Measurements from ENCODE around the gene CXCL14. TPM values are rescaled to one million over a fixed set of nuclear protein-coding genes. Genes with fewer than 3 reads are reported as not detected.

Gene CXCL14
- total RNA-seq, 2 donors from 2014 or later: 17.9 to 49.4 TPM

DNA sequence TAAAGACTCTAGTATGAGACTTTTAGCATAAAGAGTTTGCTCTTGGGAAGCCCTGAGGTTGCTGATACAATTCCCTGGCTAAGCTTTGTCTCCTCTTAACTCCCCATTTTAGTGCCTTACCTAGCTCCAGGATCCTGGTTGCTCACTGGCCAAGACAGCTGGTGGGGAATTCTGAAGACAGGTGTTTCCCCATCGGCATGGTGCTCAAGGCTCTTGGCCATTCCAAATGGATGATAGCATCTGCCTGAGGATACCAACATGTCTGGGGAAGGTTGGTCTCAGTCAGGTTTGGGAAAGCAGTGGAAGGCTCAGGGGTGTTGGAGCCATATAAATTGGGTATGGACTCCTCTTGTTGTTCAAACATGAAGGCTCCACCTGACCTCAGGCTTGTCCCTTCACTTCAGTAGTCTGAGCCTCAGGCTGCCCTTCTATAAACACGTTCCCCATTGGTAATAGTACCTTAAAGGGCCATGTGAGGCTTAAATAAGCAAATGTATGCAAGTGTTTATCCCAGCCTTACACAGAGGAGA is 44.5 kb upstream of the CXCL14 start:
- DNase-seq (no peak), ATAC-seq (no peak)
- intact Hi-C loops (cut with DNase I): no loop called here
- TF ChIP-seq, protein P1, sequence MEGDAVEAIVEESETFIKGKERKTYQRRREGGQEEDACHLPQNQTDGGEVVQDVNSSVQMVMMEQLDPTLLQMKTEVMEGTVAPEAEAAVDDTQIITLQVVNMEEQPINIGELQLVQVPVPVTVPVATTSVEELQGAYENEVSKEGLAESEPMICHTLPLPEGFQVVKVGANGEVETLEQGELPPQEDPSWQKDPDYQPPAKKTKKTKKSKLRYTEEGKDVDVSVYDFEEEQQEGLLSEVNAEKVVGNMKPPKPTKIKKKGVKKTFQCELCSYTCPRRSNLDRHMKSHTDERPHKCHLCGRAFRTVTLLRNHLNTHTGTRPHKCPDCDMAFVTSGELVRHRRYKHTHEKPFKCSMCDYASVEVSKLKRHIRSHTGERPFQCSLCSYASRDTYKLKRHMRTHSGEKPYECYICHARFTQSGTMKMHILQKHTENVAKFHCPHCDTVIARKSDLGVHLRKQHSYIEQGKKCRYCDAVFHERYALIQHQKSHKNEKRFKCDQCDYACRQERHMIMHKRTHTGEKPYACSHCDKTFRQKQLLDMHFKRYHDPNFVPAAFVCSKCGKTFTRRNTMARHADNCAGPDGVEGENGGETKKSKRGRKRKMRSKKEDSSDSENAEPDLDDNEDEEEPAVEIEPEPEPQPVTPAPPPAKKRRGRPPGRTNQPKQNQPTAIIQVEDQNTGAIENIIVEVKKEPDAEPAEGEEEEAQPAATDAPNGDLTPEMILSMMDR (IDR thresholded peaks at IDR 0.05): no peak
- no peak for TF ChIP-seq POLR2A (IDR thresholded peaks at IDR 0.05)
- H3K9me3 ChIP-seq: peaks cover 0 to 9% (median 0%) of the 10 kb centered on the region in 3 donors
- no peak overlapping the region for H3K27ac ChIP-seq
- H3K4me1 ChIP-seq: no peaks in the 10 kb centered on the region
- no peaks in the 10 kb centered on the region for H3K36me3 ChIP-seq (replicated peaks in 1 of 2; ENCODE audit: insufficient read depth in 1 of 2, low read depth in 2 of 2)
- WGBS, 2 donors: 46 to 52% methylated on average over 2 of the region's 2 CpGs
- no peaks in the 10 kb centered on the region for H3K27me3 ChIP-seq
- no peak overlapping the region for H3K4me3 ChIP-seq

DNA sequence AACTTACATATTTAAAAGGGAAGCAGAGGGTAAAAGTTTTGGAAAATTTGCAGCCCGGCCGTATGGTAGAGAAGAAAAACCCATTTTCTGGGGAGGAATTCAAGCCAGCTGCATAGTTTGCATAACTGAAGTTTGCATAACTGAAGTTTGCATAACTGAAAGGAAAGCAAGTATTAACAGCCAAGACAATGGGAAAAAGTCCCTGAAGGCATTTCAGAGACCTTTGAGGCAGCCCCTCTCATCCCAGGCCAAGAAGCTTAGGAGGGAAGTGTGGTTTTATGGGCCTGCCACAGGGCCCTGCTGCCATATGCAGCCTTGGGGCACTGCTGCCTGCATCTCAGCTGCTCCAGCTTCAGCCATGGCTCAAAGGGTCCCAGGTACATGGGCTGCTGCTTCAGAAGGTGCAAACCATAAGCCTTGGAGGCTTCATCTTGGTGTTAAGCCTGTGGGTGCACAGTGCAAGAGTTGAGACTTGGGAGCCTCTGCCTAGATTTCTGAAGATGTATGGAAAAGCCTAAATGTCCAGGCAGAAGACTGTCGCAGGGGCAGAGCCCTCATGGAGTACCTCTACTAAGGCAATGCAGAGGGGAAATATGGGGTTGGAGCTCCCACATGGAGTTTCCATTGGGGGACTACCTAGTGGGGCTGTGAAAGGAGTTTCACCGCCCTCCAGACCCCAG is 36.9 kb upstream of the CXCL14 start:
- whole genome bisulfite sequencing, 2 donors: 73 to 74% methylated on average over 4 of the region's 4 CpGs
- no peak for ATAC-seq
- no peak overlapping the region for H3K27ac ChIP-seq
- TF ChIP-seq, protein P1 (IDR thresholded peaks at IDR 0.05): no peak
- no peak for TF ChIP-seq POLR2A (IDR thresholded peaks at IDR 0.05)
- no peak for DNase-seq
- H3K27me3 ChIP-seq: no peaks in the 10 kb centered on the region
- intact Hi-C loops (cut with DNase I): no loop called here
- no peak overlapping the region for H3K4me3 ChIP-seq
- no peaks in the 10 kb centered on the region for H3K4me1 ChIP-seq
- H3K9me3 ChIP-seq: peaks cover 0 to 15% (median 0%) of the 10 kb centered on the region in 3 donors
- H3K36me3 ChIP-seq (replicated peaks in 1 of 2; ENCODE audit: insufficient read depth in 1 of 2, low read depth in 2 of 2): no peaks in the 10 kb centered on the region

GRCh38 chr5:135615171-135615570 is 36.4 kb upstream of the CXCL14 start:
- DNase-seq (no peak), ATAC-seq (no peak)
- Histone ChIP-seq H3K27ac (no peak overlapping the region), H3K27me3 (no peaks in the 10 kb centered on the region), H3K9me3 (peaks cover 0 to 14% (median 0%) of the 10 kb centered on the region in 3 donors), H3K4me1 (no peaks in the 10 kb centered on the region), H3K4me3 (no peak overlapping the region), H3K36me3 (replicated peaks in 1 of 2; ENCODE audit: insufficient read depth in 1 of 2, low read depth in 2 of 2) (no peaks in the 10 kb centered on the region)
- WGBS, 2 donors: 4 to 30% methylated on average over 1 of the region's 1 CpG
- intact Hi-C loops (cut with DNase I): no loop called here
- TF ChIP-seq POLR2A (IDR thresholded peaks at IDR 0.05): no peak
- TF ChIP-seq, protein P1 (IDR thresholded peaks at IDR 0.05): no peak

DNA sequence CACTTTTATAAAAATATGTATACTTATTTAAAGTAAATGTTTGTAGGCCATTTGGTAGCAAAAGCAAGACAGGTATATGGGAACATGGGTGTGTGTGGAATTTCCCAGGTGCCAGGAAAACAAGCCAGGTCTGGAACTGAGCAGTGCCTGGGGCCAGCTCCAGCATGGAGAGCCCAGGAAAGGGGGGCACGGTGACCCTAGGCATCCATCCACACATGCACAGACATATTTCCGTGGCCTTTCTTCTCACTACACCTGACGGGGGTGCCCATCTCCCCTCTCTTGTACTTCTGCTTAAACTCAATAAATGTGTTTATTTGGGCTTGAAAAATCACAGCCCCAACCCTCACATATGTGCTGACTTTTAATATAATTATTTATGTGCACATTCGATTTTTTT is 31.2 kb upstream of the CXCL14 start:
- Histone ChIP-seq H3K36me3 (replicated peaks in 1 of 2; ENCODE audit: insufficient read depth in 1 of 2, low read depth in 2 of 2) (no peaks in the 10 kb centered on the region), H3K4me3 (no peak overlapping the region), H3K9me3 (no peaks in the 10 kb centered on the region), H3K4me1 (no peaks in the 10 kb centered on the region), H3K27me3 (no peaks in the 10 kb centered on the region), H3K27ac (no peak overlapping the region)
- 38 to 57% methylated on average over 4 of the region's 4 CpGs for WGBS, 2 donors
- ATAC-seq (no peak), DNase-seq (no peak)
- no peak for TF ChIP-seq POLR2A (IDR thresholded peaks at IDR 0.05)
- TF ChIP-seq, protein P1 (IDR thresholded peaks at IDR 0.05): no peak
- intact Hi-C loops (cut with DNase I): no loop called here
